Upper lobe of left lung (tissue), 6 donors: ENCODE data around the gene ELOVL4. TPM values are rescaled to one million over a fixed set of nuclear protein-coding genes. Genes with fewer than 3 reads are reported as not detected.

ENCODE experiments used
- ATAC-seq, 2 donors: fragments of 200-7000 bp; cut with Tn5 transposase; one replicate each; pipeline ENCODE4 v1.9.1; 2022; ENCODE audit warnings: mild to moderate bottlenecking in 2 of 2, moderate library complexity in 2 of 2; ENCODE audit not compliant: low FRiP score in 2 of 2
- DNase-seq, 2 donors: peaks; one replicate each; pipeline ENCODE4 v3.0.0-alpha.2; 2019 to 2020
- H3K27ac ChIP-seq, 4 donors: fragments of 200-600 bp; sonication (generic); one replicate each; pipeline ENCODE4 v1.5.1; 2016 to 2019
- H3K27me3 ChIP-seq, 4 donors: fragments of 200-600 bp; sonication (generic); one replicate each; pipeline ENCODE4 v1.5.1; 2017 to 2019
- H3K36me3 ChIP-seq, 4 donors: fragments of 200-600 bp; sonication (generic); one replicate each; pipeline ENCODE4 v1.5.1; 2016 to 2019
- H3K4me1 ChIP-seq, 4 donors: fragments of 200-600 bp; sonication (generic); one replicate each; pipeline ENCODE4 v1.5.1; 2018 to 2019
- H3K4me3 ChIP-seq, 4 donors: fragments of 200-600 bp; sonication (generic); one replicate each; pipeline ENCODE4 v1.5.1; 2017 to 2019; ENCODE audit warnings: mild to moderate bottlenecking in 2 of 4, moderate library complexity in 1 of 4
- H3K9me3 ChIP-seq, 4 donors: fragments of 200-600 bp; sonication (generic); one replicate each; pipeline ENCODE4 v1.5.1; 2018 to 2019
- CTCF ChIP-seq, 6 experiments: fragments of 450-650 bp in 4 of 6; fragments of 200-600 bp in 2 of 6; sonication (generic) in 2 of 6; IDR thresholded peaks; one replicate each; pipeline ENCODE4 v1.5.1; 2016 to 2019; ENCODE audit warnings: antibody characterized with exemption in 6 of 6
- EP300 ChIP-seq, 4 donors: sonication (generic); formaldehyde crosslinking; IDR thresholded peaks; one replicate each; pipeline ENCODE4 v1.5.1; 2017; ENCODE audit warnings: antibody characterized with exemption in 4 of 4, control low read depth in 2 of 4
- POLR2A ChIP-seq, 4 donors: fragments of 450-650 bp; IDR thresholded peaks; one replicate each; pipeline ENCODE4 v1.5.1; 2016 to 2017; ENCODE audit warnings: antibody characterized with exemption in 4 of 4, mild to moderate bottlenecking in 2 of 4
- POLR2AphosphoS5 ChIP-seq, 2 donors: sonication (generic); formaldehyde crosslinking; IDR thresholded peaks; one replicate each; pipeline ENCODE4 v1.5.1; 2017; ENCODE audit warnings: antibody characterized with exemption in 2 of 2
- WGBS, 2 donors: methylation state at CpG; one replicate each; pipeline ENCODE4 v1.1.5; 2017 to 2018; 5-methylcytosine and 5-hydroxymethylcytosine counted together
- total RNA-seq, 6 donors: library from RNA; depleted of rRNA in 4 of 6; stranded (reverse); fragments of >200 nt in 4 of 6; gene quantifications; one replicate each; pipeline versions ENCODE4 v1.1.0 to v1.2.1, GENCODE V29; 2016 to 2021
- donor health status: DM: no; HTN: no; CAD: no; lungs with moderate emphysema.
- donor health status: DM: no; HTN: yes; CAD: no; lungs with severe emphysema.

The ELOVL4 gene
- total RNA-seq, 6 donors from 2014 or later: 0.17 to 0.49 (median 0.37) TPM; not detected in 3

DNA sequence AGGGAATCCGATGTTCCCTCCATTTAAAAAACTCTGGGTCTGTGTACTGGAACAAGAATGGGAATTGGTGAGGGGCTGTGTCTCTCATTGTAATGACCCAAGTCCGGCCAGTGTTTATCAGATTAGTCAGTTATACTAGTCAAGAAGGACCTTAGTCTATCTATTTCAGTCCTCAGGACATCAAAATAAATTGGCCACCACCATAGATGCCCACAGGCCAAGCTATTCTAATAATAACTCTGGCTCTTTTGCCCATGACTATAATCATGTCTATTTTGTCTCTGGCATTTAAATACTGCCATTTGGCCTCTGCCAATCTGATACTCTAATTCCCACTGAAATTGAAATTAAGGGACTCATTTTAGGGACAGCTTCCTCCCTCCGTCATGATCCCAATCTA, 37.8 kb downstream of the ELOVL4 start:
- Histone ChIP-seq H3K27me3 (no peaks in the 10 kb centered on the region), H3K4me3 (no peak overlapping the region), H3K4me1 (no peaks in the 10 kb centered on the region), H3K9me3 (no peaks in the 10 kb centered on the region), H3K36me3 (no peaks in the 10 kb centered on the region), H3K27ac (no peak overlapping the region)
- no peak for ATAC-seq
- WGBS, 2 donors: 90 to 92% methylated on average over 3 of the region's 3 CpGs
- no peak for TF ChIP-seq POLR2A (IDR thresholded peaks at IDR 0.05)
- no peak for TF ChIP-seq POLR2AphosphoS5 (IDR thresholded peaks at IDR 0.05)
- TF ChIP-seq EP300 (IDR thresholded peaks at IDR 0.05): no peak
- TF ChIP-seq CTCF (IDR thresholded peaks at IDR 0.05): no peak
- no peak for DNase-seq

- DNase-seq (no peak), ATAC-seq (no peak)
- 81 to 88% methylated on average over 2 of the region's 2 CpGs for WGBS, 2 donors
- H3K36me3 ChIP-seq: no peaks in the 10 kb centered on the region
- no peak overlapping the region for H3K4me3 ChIP-seq
- H3K9me3 ChIP-seq: no peaks in the 10 kb centered on the region
- TF ChIP-seq CTCF (IDR thresholded peaks at IDR 0.05) (no peak), POLR2A (IDR thresholded peaks at IDR 0.05) (no peak), EP300 (IDR thresholded peaks at IDR 0.05) (no peak), POLR2AphosphoS5 (IDR thresholded peaks at IDR 0.05) (no peak)
- H3K27me3 ChIP-seq: no peaks in the 10 kb centered on the region
- H3K27ac ChIP-seq: no peak overlapping the region
- H3K4me1 ChIP-seq: no peaks in the 10 kb centered on the region
Measured at GRCh38 chr6:79902046-79902445, 45.3 kb downstream of the ELOVL4 start.

- Histone ChIP-seq H3K4me1 (no peaks in the 10 kb centered on the region), H3K27ac (no peak overlapping the region), H3K9me3 (no peaks in the 10 kb centered on the region), H3K4me3 (no peak overlapping the region), H3K27me3 (no peaks in the 10 kb centered on the region), H3K36me3 (no peaks in the 10 kb centered on the region)
- TF ChIP-seq CTCF (IDR thresholded peaks at IDR 0.05): no peak
- no peak for TF ChIP-seq EP300 (IDR thresholded peaks at IDR 0.05)
- TF ChIP-seq POLR2AphosphoS5 (IDR thresholded peaks at IDR 0.05): no peak
- no peak for TF ChIP-seq POLR2A (IDR thresholded peaks at IDR 0.05)
- WGBS, 2 donors: 88 to 91% methylated on average over 1 of the region's 1 CpG
- no peak for ATAC-seq
- no peak for DNase-seq
Measured at GRCh38 chr6:79898076-79898475, 49.3 kb downstream of the ELOVL4 start.

DNA sequence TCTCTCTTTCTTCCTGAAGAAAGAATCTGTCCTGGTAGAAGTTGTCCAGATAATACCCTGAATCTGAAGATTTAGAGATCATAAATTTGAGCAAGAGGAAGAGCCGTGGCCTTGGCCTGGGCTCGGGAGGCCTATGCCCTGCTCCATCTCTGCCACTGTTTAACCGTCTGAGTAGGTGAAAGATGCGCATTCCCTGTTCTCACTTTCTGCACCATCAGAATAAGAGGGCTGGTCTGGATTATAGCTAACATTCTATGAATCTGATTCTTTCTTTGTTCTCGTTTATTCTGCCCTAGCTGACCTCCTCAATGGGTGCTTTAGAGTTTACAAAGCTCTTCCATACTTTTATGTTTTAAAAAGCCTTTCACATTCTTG, 51.3 kb downstream of the ELOVL4 start:
- no peak for TF ChIP-seq EP300 (IDR thresholded peaks at IDR 0.05)
- Histone ChIP-seq H3K36me3 (no peaks in the 10 kb centered on the region), H3K9me3 (no peaks in the 10 kb centered on the region), H3K4me1 (no peaks in the 10 kb centered on the region), H3K27ac (no peak overlapping the region), H3K27me3 (no peaks in the 10 kb centered on the region), H3K4me3 (no peak overlapping the region)
- WGBS, 2 donors: 79 to 83% methylated on average over 5 of the region's 5 CpGs
- DNase-seq (peak in 1 of 2 donors; percentile 3), ATAC-seq (no peak)

DNA sequence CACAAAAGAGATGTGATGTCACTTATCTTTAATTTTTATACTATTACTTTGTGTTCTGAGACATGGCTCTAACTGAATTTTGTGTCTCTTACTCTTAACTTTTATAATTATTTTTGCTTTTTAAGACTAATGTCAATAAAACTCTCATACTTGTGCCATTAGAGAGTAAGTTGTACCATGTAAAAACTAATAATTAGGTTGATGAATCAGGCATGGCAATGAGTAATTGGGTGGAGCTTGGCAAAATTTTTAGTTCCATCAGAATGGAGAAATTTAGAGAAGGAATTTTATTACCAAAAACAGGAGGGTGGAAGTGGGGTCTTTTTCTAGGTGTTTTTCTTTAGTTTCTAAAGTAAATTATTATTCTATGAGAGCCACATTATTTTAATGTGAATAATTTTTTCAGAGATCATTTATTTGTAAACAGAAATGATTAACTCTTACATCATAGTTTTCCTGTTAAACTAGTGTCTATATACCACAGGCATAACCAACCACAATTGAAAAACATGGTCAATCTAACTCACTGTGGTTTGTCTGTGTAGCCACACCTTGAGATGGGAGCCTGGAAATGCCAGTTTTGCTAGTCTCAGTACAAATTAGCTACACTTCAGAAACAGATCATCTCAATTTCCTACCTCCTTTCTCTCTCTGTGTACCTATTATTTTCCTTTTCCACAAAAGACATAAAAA, 51.8 kb downstream of the ELOVL4 start:
- Histone ChIP-seq H3K27me3 (no peaks in the 10 kb centered on the region), H3K9me3 (no peaks in the 10 kb centered on the region), H3K36me3 (no peaks in the 10 kb centered on the region), H3K4me3 (no peak overlapping the region), H3K4me1 (no peaks in the 10 kb centered on the region), H3K27ac (no peak overlapping the region)
- no peak for TF ChIP-seq POLR2A (IDR thresholded peaks at IDR 0.05)
- no peak for TF ChIP-seq EP300 (IDR thresholded peaks at IDR 0.05)
- no peak for TF ChIP-seq POLR2AphosphoS5 (IDR thresholded peaks at IDR 0.05)
- TF ChIP-seq CTCF (IDR thresholded peaks at IDR 0.05): no peak
- DNase-seq: no peak
- no peak for ATAC-seq
